ENCODE data around the gene TLR8. TPM values are rescaled to one million over a fixed set of nuclear protein-coding genes. Genes with fewer than 3 reads are reported as not detected.

The TLR8 gene
- total RNA-seq, 1 donor from 2014 or later: 1.7 TPM

- DNase-seq (ENCODE audit: low spot score): no peak
These were observed 58.9 kb downstream of the TLR8 start for GRCh38 chrX:12965131-12965940.

GRCh38 chrX:12966151-12966550, 59.7 kb downstream of the TLR8 start:
- DNase-seq (ENCODE audit: low spot score): no peak

GRCh38 chrX:12967711-12968465, 61.5 kb downstream of the TLR8 start:
- DNase-seq (ENCODE audit: low spot score): no peak

- DNase-seq (ENCODE audit: low spot score): peak; percentile 71
These were observed 64.3 kb downstream of the TLR8 start for GRCh38 chrX:12970691-12971202.

GRCh38 chrX:12971282-12972003, 65.0 kb downstream of the TLR8 start:
- no peak for DNase-seq (ENCODE audit: low spot score)

- DNase-seq (ENCODE audit: low spot score): no peak
These were observed 65.8 kb downstream of the TLR8 start for GRCh38 chrX:12972243-12972642.

Other genes with a start within 250 kb of the TLR8 start
- gene PRPS2, start 115.2 kb upstream of the TLR8 start, total RNA-seq (ENCODE audit: insufficient read depth, low replicate concordance): 14.0 TPM
- 1.4 TPM for gene TLR7, start 39.5 kb upstream of the TLR8 start, total RNA-seq (ENCODE audit: insufficient read depth, low replicate concordance)
- gene TMSB4X, start 68.5 kb downstream of the TLR8 start, total RNA-seq (ENCODE audit: insufficient read depth, low replicate concordance): 2,770 TPM
- gene FAM9C, start 138.0 kb downstream of the TLR8 start, total RNA-seq (ENCODE audit: insufficient read depth, low replicate concordance): 3.9 TPM

Data from umbilical cord (tissue), 2 donors.